ENCODE data around the gene ADAMTS10. TPM values are rescaled to one million over a fixed set of nuclear protein-coding genes. Genes with fewer than 3 reads are reported as not detected.

The ADAMTS10 gene
- total and polyA plus RNA-seq, 10 of the 15 experiments (the other 5 are each of a cell fraction or from before 2014, with no cell fraction given) = 0.01 to 2.5 (median 0.42) TPM; not detected in 3

GRCh38 chr19:8614455-8614854 is 3.9 kb upstream of the ADAMTS10 start:
- FAIRE-seq (no peak), ATAC-seq (no peak), DNase-seq (ENCODE audit: low read depth, low spot score) (no peak)
- intact Hi-C loops (cut with micrococcal nuclease; ENCODE audit: unreplicated experiment) (no loop called here), in situ Hi-C loops (cut with MboI) (no loop called here)
- no peaks in the 10 kb centered on the region for H3K4me1 ChIP-seq (ENCODE audit: control insufficient read depth, insufficient read depth, low read length)
- H3K9ac ChIP-seq (ENCODE audit: control insufficient read depth, insufficient read depth, low read length) = no peak overlapping the region
- ChIA-PET CTCF (interaction anchor here (0.9 kb wide), 1 partner anchor 39 kb away, joined by 3 read pairs; no protein-coding TSS in a partner anchor), SMC1A (ENCODE audit: uncharacterized antibody, unreplicated experiment) (interaction anchor here (0.6 kb wide), 1 partner anchor 76 kb away, joined by 3 read pairs; no protein-coding TSS in a partner anchor), POLR2A (no interaction called here), RAD21 (ENCODE audit: unreplicated experiment) (no interaction called here)
- H3K79me2 ChIP-seq (ENCODE audit: control insufficient read depth, insufficient read depth, low read length) = no peaks in the 10 kb centered on the region
- TF ChIP-seq PAX5 (IDR thresholded peaks at IDR 0.05; ENCODE audit: borderline replicate concordance, low read depth, low read length) (no peak), NFIC (IDR thresholded peaks at IDR 0.05; ENCODE audit: low read depth, low read length) (no peak), IRF5 (IDR thresholded peaks at IDR 0.05; ENCODE audit: borderline replicate concordance) (no peak), MAX (IDR thresholded peaks at IDR 0.05; ENCODE audit: low read depth, low read length) (no peak)
- no peaks in the 10 kb centered on the region for H4K20me1 ChIP-seq (ENCODE audit: control insufficient read depth, insufficient read depth)
- no peaks in the 10 kb centered on the region; the same call in 2 of the 3 replicates for H3K9me3 ChIP-seq (replicated peaks; ENCODE audit: control insufficient read depth, insufficient read depth, low read length)
- no peak overlapping the region for H3K27ac ChIP-seq (ENCODE audit: control insufficient read depth, insufficient read depth)
- H3K36me3 ChIP-seq (ENCODE audit: control insufficient read depth in 2 of 2, insufficient read depth in 2 of 2, low read length in 1 of 2) = no peaks in the 10 kb centered on the region
- H3K27me3 ChIP-seq (replicated peaks in 1 of 2; ENCODE audit: control insufficient read depth in 2 of 2, insufficient read depth in 2 of 2, low read length in 1 of 2) = no peaks in the 10 kb centered on the region; a peak in 2 of 4 replicates
- no TSS peak for BruUV-seq (replicated peaks)
- H3K4me3 ChIP-seq = no peak overlapping the region
- H3K4me2 ChIP-seq (ENCODE audit: control insufficient read depth, insufficient read depth) = no peak overlapping the region
- no peak overlapping the region for H2AFZ ChIP-seq (ENCODE audit: control insufficient read depth, low read depth, low read length)
- 91% methylated on average over 2 of the region's 2 CpGs for WGBS (ENCODE audit: insufficient coverage, insufficient replicate concordance, low lambda C conversion rate, missing lambda C conversion rate)

- POLR2A ChIA-PET = no interaction called here
- RAD21 ChIA-PET (ENCODE audit: unreplicated experiment) = interaction anchor here (0.6 to 0.7 kb wide), 2 partner anchors 211 to 417 kb away, joined by 3 read pairs; no protein-coding TSS in a partner anchor
- Histone ChIP-seq H3K27me3 (replicated peaks in 1 of 2; ENCODE audit: control insufficient read depth in 2 of 2, insufficient read depth in 2 of 2, low read length in 1 of 2) (no peaks in the 10 kb centered on the region; a peak in 2 of 4 replicates), H4K20me1 (ENCODE audit: control insufficient read depth, insufficient read depth) (no peaks in the 10 kb centered on the region), H3K4me1 (ENCODE audit: control insufficient read depth, insufficient read depth, low read length) (no peaks in the 10 kb centered on the region), H3K27ac (ENCODE audit: control insufficient read depth, insufficient read depth) (no peak overlapping the region), H3K36me3 (ENCODE audit: control insufficient read depth in 2 of 2, insufficient read depth in 2 of 2, low read length in 1 of 2) (no peaks in the 10 kb centered on the region), H3K4me2 (ENCODE audit: control insufficient read depth, insufficient read depth) (no peak overlapping the region), H3K4me3 (no peak overlapping the region), H3K9me3 (replicated peaks; ENCODE audit: control insufficient read depth, insufficient read depth, low read length) (no peaks in the 10 kb centered on the region; the same call in 2 of the 3 replicates), H2AFZ (ENCODE audit: control insufficient read depth, low read depth, low read length) (no peak overlapping the region), H3K79me2 (ENCODE audit: control insufficient read depth, insufficient read depth, low read length) (no peaks in the 10 kb centered on the region), H3K9ac (ENCODE audit: control insufficient read depth, insufficient read depth, low read length) (no peak overlapping the region)
- FAIRE-seq (no peak), ATAC-seq (peak; percentile 33; the same call in 2 of the 3 replicates), DNase-seq (ENCODE audit: low read depth, low spot score) (no peak)
- BruUV-seq (replicated peaks) = no TSS peak
- CTCF ChIA-PET = interaction anchor here (0.9 to 1.4 kb wide), 3 partner anchors 26 to 34 kb away, joined by 3 read pairs; no protein-coding TSS in a partner anchor
- 21% methylated on average over 5 of the region's 5 CpGs for WGBS (ENCODE audit: insufficient coverage, insufficient replicate concordance, low lambda C conversion rate, missing lambda C conversion rate)
- SMC1A ChIA-PET (ENCODE audit: uncharacterized antibody, unreplicated experiment) = interaction anchor here (0.6 kb wide), 1 partner anchor 45 kb away, joined by 3 read pairs; no protein-coding TSS in a partner anchor
- intact Hi-C loops (cut with micrococcal nuclease; ENCODE audit: unreplicated experiment) (no loop called here), in situ Hi-C loops (cut with MboI) (no loop called here)
- TF ChIP-seq IKZF1 (conservative IDR thresholded peaks at IDR 0.05) = peak; percentile 88
- TF ChIP-seq ZBTB33 (IDR thresholded peaks at IDR 0.05) = no peak
- no peak for TF ChIP-seq SKIL (IDR thresholded peaks at IDR 0.05; ENCODE audit: low read depth, poor library complexity, severe bottlenecking)
- TF ChIP-seq DPF2 (IDR thresholded peaks at IDR 0.05) = peak; percentile 87
- no peak for TF ChIP-seq CBX5 (IDR thresholded peaks at IDR 0.05; ENCODE audit: low read depth)
- TF ChIP-seq NR2F1 (conservative IDR thresholded peaks at IDR 0.05) = peak; percentile 89
- TF ChIP-seq IKZF2 (IDR thresholded peaks at IDR 0.05) = peak; percentile 49 to 68; a peak in 3 of 4 replicates
- TF ChIP-seq MEF2B (IDR thresholded peaks at IDR 0.05; ENCODE audit: partially characterized antibody, poor library complexity, severe bottlenecking) = peak; percentile 77
Measured at GRCh38 chr19:8612807-8613171, 2.3 kb upstream of the ADAMTS10 start.
